Panc1 (cell line): ENCODE data around the gene SIK3. TPM values are rescaled to one million over a fixed set of nuclear protein-coding genes. Genes with fewer than 3 reads are reported as not detected.

Experiments used
- ATAC-seq: fragments of 200-7000 bp; cut with Tn5 transposase; 2 replicates; pipeline ENCODE4 v1.9.1; 2020; ENCODE audit warnings: mild to moderate bottlenecking, moderate library complexity
- BruUV-seq: library from RNA; stranded (reverse); fragments of 400-500 nt; replicated peaks from 2 replicates; lab custom pipeline; 2021; lab: Mats Ljungman, UMichigan
- CTCF ChIA-PET: fragments of 300-600 bp; sonication (Branson Sonifier 250); formaldehyde crosslinking; loops from one replicate; lab custom pipeline; 2022; ENCODE audit warnings: antibody characterized with exemption; lab: Charles Lee
- POLR2A ChIA-PET: fragments of 300-600 bp; sonication (Branson Sonifier 250); formaldehyde crosslinking; loops from one replicate; lab custom pipeline; 2022; ENCODE audit warnings: antibody characterized with exemption; lab: Charles Lee
- DNase-seq: peaks from one replicate; pipeline ENCODE4 v3.0.0-alpha.2; 2010; ENCODE audit warnings: low read depth, low spot score
- H3K27ac ChIP-seq: 2 replicates; pipeline ENCODE4 v1.5.1; 2011; ENCODE audit warnings: mild to moderate bottlenecking, low read length, inconsistent platforms
- H3K27me3 ChIP-seq: fragments of 200-500 bp; sonication (Bioruptor generic); 2 replicates; pipeline ENCODE4 v1.6.0; 2014; ENCODE audit warnings: low read length, inconsistent platforms; ENCODE audit not compliant: control insufficient read depth, insufficient read depth
- H3K36me3 ChIP-seq: fragments of 200-500 bp; sonication (Bioruptor generic); 2 replicates; pipeline ENCODE4 v1.5.1; 2014; ENCODE audit warnings: inconsistent platforms, mild to moderate bottlenecking, low read length, moderate library complexity; ENCODE audit not compliant: control insufficient read depth, insufficient read depth
- H3K4me1 ChIP-seq: 2 replicates; pipeline ENCODE4 v1.5.1; 2011; ENCODE audit warnings: inconsistent platforms, mild to moderate bottlenecking, low read length, moderate library complexity; ENCODE audit not compliant: control insufficient read depth, insufficient read depth
- H3K4me3 ChIP-seq, 2 experiments: 2 replicates each; pipeline ENCODE4 v1.5.1; 2011 to 2012; ENCODE audit warnings: low read depth in 2 of 2, low read length in 2 of 2, mild to moderate bottlenecking in 2 of 2, inconsistent platforms in 1 of 2, moderate library complexity in 1 of 2
- H3K9me3 ChIP-seq: fragments of 200-500 bp; sonication (Bioruptor generic); 2 replicates; pipeline ENCODE4 v1.5.1; 2014; ENCODE audit warnings: low read depth, mild to moderate bottlenecking, inconsistent platforms, low read length, moderate library complexity; ENCODE audit not compliant: control insufficient read depth, insufficient read depth
- POLR2AphosphoS5 ChIP-seq: IDR thresholded peaks from 2 replicates; pipeline ENCODE4 v1.6.1; 2012; ENCODE audit warnings: mild to moderate bottlenecking, low read depth, low read length, moderate library complexity
- REST ChIP-seq, 2 experiments: IDR thresholded peaks; 2 replicates each; pipeline ENCODE4 v1.6.1; 2011 to 2012; ENCODE audit warnings: low read depth in 2 of 2, control low read depth in 1 of 2, low read length in 1 of 2, mild to moderate bottlenecking in 1 of 2, moderate library complexity in 1 of 2; ENCODE audit not compliant: insufficient read depth in 1 of 2
- SIN3A ChIP-seq: IDR thresholded peaks from 2 replicates; pipeline ENCODE4 v1.6.1; 2012; ENCODE audit warnings: low read depth, mild to moderate bottlenecking, low read length, moderate library complexity, borderline replicate concordance; ENCODE audit not compliant: insufficient read depth
- TCF7L2 ChIP-seq: IDR thresholded peaks from 2 replicates; pipeline ENCODE4 v1.6.1; 2011; ENCODE audit warnings: mild to moderate bottlenecking, low read depth, low read length, inconsistent platforms
- in situ Hi-C: cut with HindIII; loops from 2 replicates; pipeline ENCODE4 v1.10.0; 2016; ENCODE audit warnings: low sequenced_read_pairs, low pct_unique_long_range_greater_than_20kb
- intact Hi-C: fragments of 100-400 bp; cut with micrococcal nuclease; formaldehyde crosslinking; loops from one replicate; pipeline ENCODE4 v1.10.0; 2022; ENCODE audit not compliant: unreplicated experiment
- total RNA-seq: library from RNA; stranded (reverse); gene quantifications from one replicate; pipeline ENCODE4 v1.2.1, GENCODE V29; 2021; ENCODE audit not compliant: unreplicated experiment
- TF ChIP-seq, protein P1 (sequence below): fragments of 450-650 bp; IDR thresholded peaks from 2 replicates; pipeline ENCODE4 v1.5.1; 2017; ENCODE audit warnings: mild to moderate bottlenecking

Gene SIK3
- total RNA-seq, 1 experiment from 2014 or later, result 39.7 TPM

DNA sequence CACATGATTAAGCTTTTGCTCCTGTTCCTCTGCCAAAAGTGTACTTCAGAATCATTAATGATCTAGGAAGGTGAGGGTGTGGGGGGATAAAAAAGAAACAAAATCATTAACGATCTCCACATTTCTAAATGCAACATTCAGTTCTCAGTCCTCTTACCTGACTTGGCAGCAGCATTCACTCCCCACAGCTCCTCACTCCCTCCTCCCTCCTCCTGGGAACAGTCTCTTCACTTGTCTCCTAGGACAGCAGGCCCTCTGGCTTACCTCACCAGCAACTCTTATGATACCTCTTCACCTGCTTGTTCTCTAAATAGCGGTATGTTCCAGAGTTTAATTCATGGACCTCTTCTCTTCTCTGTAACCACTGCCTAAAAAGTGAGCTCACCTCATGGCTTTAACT lies 204.3 kb downstream of the SIK3 start:
- DNase-seq, result no peak
- Histone ChIP-seq H3K27me3 (no peaks in the 10 kb centered on the region), H3K4me1 (no peaks in the 10 kb centered on the region), H3K9me3 (no peaks in the 10 kb centered on the region), H3K36me3 (no peaks in the 10 kb centered on the region), H3K27ac (no peak overlapping the region), H3K4me3 (no peak overlapping the region)
- intact Hi-C loops (no loop called here), in situ Hi-C loops (no loop called here)
- ChIA-PET POLR2A (no interaction called here), CTCF (interaction anchor here (0.6 kb wide), 1 partner anchor 250 kb away, joined by 9 read pairs; no protein-coding TSS in a partner anchor)
- TSS peak; percentile 27 for BruUV-seq
- ATAC-seq, result no peak
- TF ChIP-seq TCF7L2 (no peak), REST (IDR thresholded peaks at IDR 0.05; ENCODE audit: insufficient read depth in 1 of 2, low read depth in 2 of 2, low read length in 1 of 2) (no peak)

GRCh38 chr11:116893437-116893836 lies 204.8 kb downstream of the SIK3 start:
- DNase-seq, result no peak
- Histone ChIP-seq H3K9me3 (no peaks in the 10 kb centered on the region), H3K27me3 (no peaks in the 10 kb centered on the region), H3K27ac (no peak overlapping the region), H3K36me3 (no peaks in the 10 kb centered on the region), H3K4me3 (no peak overlapping the region), H3K4me1 (no peaks in the 10 kb centered on the region)
- in situ Hi-C loops, result no loop called here
- BruUV-seq, result no TSS peak
- no peak for ATAC-seq
- intact Hi-C loops, result no loop called here
- ChIA-PET CTCF (interaction anchor here (0.6 kb wide), 1 partner anchor 250 kb away, joined by 9 read pairs; no protein-coding TSS in a partner anchor), POLR2A (no interaction called here)
- TF ChIP-seq SIN3A (no peak), POLR2AphosphoS5 (no peak), TCF7L2 (no peak), REST (IDR thresholded peaks at IDR 0.05; ENCODE audit: insufficient read depth in 1 of 2, low read depth in 2 of 2, low read length in 1 of 2) (no peak)
- TF ChIP-seq, protein P1, sequence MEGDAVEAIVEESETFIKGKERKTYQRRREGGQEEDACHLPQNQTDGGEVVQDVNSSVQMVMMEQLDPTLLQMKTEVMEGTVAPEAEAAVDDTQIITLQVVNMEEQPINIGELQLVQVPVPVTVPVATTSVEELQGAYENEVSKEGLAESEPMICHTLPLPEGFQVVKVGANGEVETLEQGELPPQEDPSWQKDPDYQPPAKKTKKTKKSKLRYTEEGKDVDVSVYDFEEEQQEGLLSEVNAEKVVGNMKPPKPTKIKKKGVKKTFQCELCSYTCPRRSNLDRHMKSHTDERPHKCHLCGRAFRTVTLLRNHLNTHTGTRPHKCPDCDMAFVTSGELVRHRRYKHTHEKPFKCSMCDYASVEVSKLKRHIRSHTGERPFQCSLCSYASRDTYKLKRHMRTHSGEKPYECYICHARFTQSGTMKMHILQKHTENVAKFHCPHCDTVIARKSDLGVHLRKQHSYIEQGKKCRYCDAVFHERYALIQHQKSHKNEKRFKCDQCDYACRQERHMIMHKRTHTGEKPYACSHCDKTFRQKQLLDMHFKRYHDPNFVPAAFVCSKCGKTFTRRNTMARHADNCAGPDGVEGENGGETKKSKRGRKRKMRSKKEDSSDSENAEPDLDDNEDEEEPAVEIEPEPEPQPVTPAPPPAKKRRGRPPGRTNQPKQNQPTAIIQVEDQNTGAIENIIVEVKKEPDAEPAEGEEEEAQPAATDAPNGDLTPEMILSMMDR, result no peak
